Mesenchymal stem cell (in vitro differentiated cells and primary cell): ENCODE results near the gene KCTD2.

Experiments used
- DNase-seq: peaks from one replicate; pipeline ENCODE4 v3.0.0-alpha.2; 2013
- H2AFZ ChIP-seq: one replicate; pipeline ENCODE4 v1.6.1; 2013; ENCODE audit warnings: low read depth, mild to moderate bottlenecking, control low read depth, inconsistent platforms, low read length, moderate library complexity
- H2AK5ac ChIP-seq: 2 replicates; pipeline ENCODE4 v1.6.1; 2013; ENCODE audit warnings: low read length, moderate library complexity, mild to moderate bottlenecking, inconsistent platforms; ENCODE audit not compliant: severe bottlenecking
- H2BK120ac ChIP-seq: one replicate; pipeline ENCODE4 v1.6.1; 2013; ENCODE audit warnings: low read depth, mild to moderate bottlenecking, inconsistent platforms, low read length, moderate library complexity
- H2BK12ac ChIP-seq, 2 experiments: one replicate each; pipeline ENCODE4 v1.6.1; 2013; ENCODE audit warnings: inconsistent platforms in 2 of 2, low read length in 2 of 2, mild to moderate bottlenecking in 2 of 2, moderate library complexity in 2 of 2, control low read depth in 1 of 2
- H2BK15ac ChIP-seq: one replicate; pipeline ENCODE4 v1.6.1; 2013; ENCODE audit warnings: mild to moderate bottlenecking, low read depth, inconsistent platforms; ENCODE audit not compliant: poor library complexity, severe bottlenecking
- H2BK5ac ChIP-seq: 2 replicates; pipeline ENCODE4 v1.6.1; 2013; ENCODE audit warnings: low read depth, mild to moderate bottlenecking, low read length, control low read depth, inconsistent platforms; ENCODE audit not compliant: poor library complexity, severe bottlenecking
- H3K14ac ChIP-seq, 2 experiments: one replicate each; pipeline ENCODE4 v1.6.1; 2013; ENCODE audit warnings: inconsistent platforms in 2 of 2, low read length in 2 of 2, control low read depth in 1 of 2, mild to moderate bottlenecking in 1 of 2, moderate library complexity in 1 of 2
- H3K18ac ChIP-seq, 2 experiments: one replicate each; pipeline ENCODE4 v1.6.1; 2013; ENCODE audit warnings: inconsistent platforms in 2 of 2, low read length in 2 of 2, control low read depth in 1 of 2, low read depth in 1 of 2, mild to moderate bottlenecking in 1 of 2
- H3K23ac ChIP-seq, 2 experiments: one replicate each; pipeline ENCODE4 v1.6.1; 2013; ENCODE audit warnings: inconsistent platforms in 2 of 2, low read length in 2 of 2, mild to moderate bottlenecking in 2 of 2, moderate library complexity in 2 of 2, control low read depth in 1 of 2
- H3K27ac ChIP-seq: 2 replicates; pipeline ENCODE4 v1.5.1; 2013; ENCODE audit warnings: mild to moderate bottlenecking, moderate library complexity, low read length, control low read depth, inconsistent platforms; ENCODE audit not compliant: poor library complexity, severe bottlenecking
- H3K27me3 ChIP-seq, 2 experiments: 2 replicates each; pipeline versions ENCODE4 v1.6.1 to v1.7.0; 2013; ENCODE audit warnings: low read length in 2 of 2, mild to moderate bottlenecking in 2 of 2, moderate library complexity in 2 of 2, control low read depth in 1 of 2, inconsistent platforms in 1 of 2; ENCODE audit not compliant: control insufficient read depth in 1 of 2, insufficient read depth in 1 of 2
- H3K36me3 ChIP-seq, 2 experiments: 2 replicates each; pipeline versions ENCODE4 v1.6.1 to v1.7.0; 2013; ENCODE audit warnings: low read length in 2 of 2, control low read depth in 1 of 2, inconsistent platforms in 1 of 2, low read depth in 1 of 2, mild to moderate bottlenecking in 1 of 2; ENCODE audit not compliant: insufficient read depth in 2 of 2, control insufficient read depth in 1 of 2
- H3K4ac ChIP-seq, 2 experiments: one replicate each; pipeline ENCODE4 v1.6.1; 2013; ENCODE audit warnings: inconsistent platforms in 2 of 2, low read length in 2 of 2, mild to moderate bottlenecking in 2 of 2, moderate library complexity in 2 of 2, control low read depth in 1 of 2, low read depth in 1 of 2
- H3K4me1 ChIP-seq: 2 replicates; pipeline ENCODE4 v1.6.1; 2013; ENCODE audit warnings: low read depth, low read length, control low read depth; ENCODE audit not compliant: control insufficient read depth, insufficient read depth
- H3K4me2 ChIP-seq: 2 replicates; pipeline ENCODE4 v1.6.1; 2013; ENCODE audit warnings: low read length, mild to moderate bottlenecking, inconsistent platforms; ENCODE audit not compliant: poor library complexity, severe bottlenecking
- H3K4me3 ChIP-seq, 2 experiments: 2 replicates each; pipeline versions ENCODE4 v1.5.1 to v1.7.0; 2013; ENCODE audit warnings: low read length in 2 of 2, mild to moderate bottlenecking in 2 of 2, control low read depth in 1 of 2, low read depth in 1 of 2; ENCODE audit not compliant: insufficient read depth in 1 of 2
- H3K79me1 ChIP-seq: replicated peaks from 2 replicates; pipeline ENCODE4 v1.6.1; 2013; ENCODE audit warnings: mild to moderate bottlenecking, control low read depth, low read length, inconsistent platforms; ENCODE audit not compliant: poor library complexity, severe bottlenecking
- H3K9ac ChIP-seq: 2 replicates; pipeline ENCODE4 v1.7.0; 2013; ENCODE audit warnings: mild to moderate bottlenecking, low read length, moderate library complexity
- H3K9me3 ChIP-seq: 2 replicates; pipeline ENCODE4 v1.7.0; 2013; ENCODE audit warnings: mild to moderate bottlenecking, low read length; ENCODE audit not compliant: control insufficient read depth
- H4K8ac ChIP-seq: one replicate; pipeline ENCODE4 v1.6.1; 2013; ENCODE audit warnings: inconsistent platforms, mild to moderate bottlenecking, low read length, moderate library complexity
- H4K91ac ChIP-seq: one replicate; pipeline ENCODE4 v1.6.1; 2013; ENCODE audit warnings: mild to moderate bottlenecking, low read length, inconsistent platforms
- WGBS: methylation state at CpG from one replicate; pipeline ENCODE4 v1.1.7; 2013; ENCODE audit warnings: mixed read lengths; 5-methylcytosine and 5-hydroxymethylcytosine counted together

The KCTD2 gene

GRCh38 chr17:75084039-75084660 lies 37.1 kb downstream of the KCTD2 start:
- Histone ChIP-seq H3K27me3 (no peaks in the 10 kb centered on the region), H3K4me1 (peaks cover 46% of the 10 kb centered on the region), H3K9ac (no peak overlapping the region), H4K91ac (peak overlapping the region; percentile 92), H3K4me3 (no peak overlapping the region), H3K9me3 (no peaks in the 10 kb centered on the region), H3K14ac (peak overlapping the region in 1 of 2 experiments; percentile 44), H2BK5ac (peak overlapping the region; percentile 33), H2AFZ (peak overlapping the region; percentile 43), H3K27ac (peak overlapping the region; percentile 86), H2BK120ac (peak overlapping the region; percentile 27), H3K4ac (peak overlapping the region in 1 of 2 experiments; percentile 84), H2BK15ac (peak overlapping the region; percentile 60), H3K4me2 (peak overlapping the region; percentile 34), H2BK12ac (peak overlapping the region; percentile 85 to 92), H3K18ac (peak overlapping the region; percentile 37 to 91), H2AK5ac (peak overlapping the region; percentile 80), H3K23ac (peak overlapping the region in 1 of 2 experiments; percentile 80), H3K79me1 (no peaks in the 10 kb centered on the region), H3K36me3 (no peaks in the 10 kb centered on the region), H4K8ac (peak overlapping the region; percentile 92)
- WGBS: 39% methylated on average over 14 of the region's 14 CpGs
- DNase-seq: peak; percentile 72

- no peak for DNase-seq
- Histone ChIP-seq H3K4me2 (no peak overlapping the region), H2AK5ac (peak overlapping the region; percentile 87), H2AFZ (no peak overlapping the region), H4K91ac (peak overlapping the region; percentile 90), H3K9ac (no peak overlapping the region), H3K79me1 (peaks cover 7% of the 10 kb centered on the region), H3K27me3 (no peaks in the 10 kb centered on the region), H3K27ac (no peak overlapping the region), H3K4ac (peak overlapping the region; percentile 71 to 94), H2BK12ac (peak overlapping the region; percentile 80 to 98), H2BK120ac (peak overlapping the region; percentile 90), H2BK15ac (peak overlapping the region; percentile 26), H4K8ac (peak overlapping the region; percentile 100), H3K36me3 (no peaks in the 10 kb centered on the region), H3K18ac (peak overlapping the region; percentile 74 to 94), H2BK5ac (no peak overlapping the region), H3K9me3 (no peaks in the 10 kb centered on the region), H3K23ac (peak overlapping the region in 1 of 2 experiments; percentile 63), H3K4me3 (peak overlapping the region in 1 of 2 experiments; percentile 74), H3K14ac (peak overlapping the region in 1 of 2 experiments; percentile 64), H3K4me1 (peaks cover 55% of the 10 kb centered on the region)
- 81% methylated on average over 15 of the region's 15 CpGs for WGBS
Measured at GRCh38 chr17:75086496-75087181, 39.6 kb downstream of the KCTD2 start.

DNA sequence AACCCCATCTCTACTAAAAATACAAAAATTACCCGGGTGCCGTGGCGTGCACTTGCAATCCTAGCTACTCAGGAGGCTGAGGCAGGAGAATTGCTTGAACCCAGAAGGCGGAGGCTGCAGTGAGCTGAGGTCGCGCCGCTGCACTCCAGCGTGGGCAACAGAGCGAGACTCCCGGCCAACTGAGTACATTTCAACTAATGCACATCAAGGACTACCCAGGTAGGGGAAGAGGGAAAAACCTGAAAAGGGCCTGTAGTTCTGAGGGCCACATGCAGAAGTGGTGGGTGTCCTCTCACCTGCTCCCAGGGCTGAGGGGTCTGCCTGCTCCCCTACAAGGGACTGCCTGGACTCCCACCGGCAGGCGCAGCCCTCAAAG lies 40.1 kb downstream of the KCTD2 start:
- Histone ChIP-seq H3K4me2 (peak overlapping the region; percentile 66), H3K14ac (peak overlapping the region; percentile 25 to 86), H2AFZ (peak overlapping the region; percentile 21), H3K4me1 (peaks cover 56% of the 10 kb centered on the region), H3K27me3 (no peaks in the 10 kb centered on the region), H3K79me1 (peaks cover 7% of the 10 kb centered on the region), H4K91ac (peak overlapping the region; percentile 99), H2BK15ac (peak overlapping the region; percentile 74), H2AK5ac (peak overlapping the region; percentile 91), H2BK5ac (peak overlapping the region; percentile 68), H3K36me3 (no peaks in the 10 kb centered on the region), H3K4me3 (peak overlapping the region; percentile 23 to 74), H3K4ac (peak overlapping the region; percentile 94 to 97), H3K9me3 (no peaks in the 10 kb centered on the region), H3K9ac (peak overlapping the region; percentile 82), H2BK12ac (peak overlapping the region; percentile 95 to 99), H3K27ac (peak overlapping the region; percentile 97), H4K8ac (peak overlapping the region; percentile 100), H3K18ac (peak overlapping the region; percentile 95 to 99), H3K23ac (peak overlapping the region in 1 of 2 experiments; percentile 84), H2BK120ac (peak overlapping the region; percentile 91)
- WGBS: 54% methylated on average over 9 of the region's 12 CpGs
- DNase-seq: no peak
